Peyer's patch (tissue), 4 donors: ENCODE data around the gene CHMP1B.

Experiments used
- CTCF ChIP-seq, 6 experiments: fragments of 450-650 bp in 4 of 6; fragments of 200-600 bp in 2 of 6; sonication (generic) in 1 of 6; IDR thresholded peaks; one replicate each; pipeline ENCODE4 v1.5.1; 2017 to 2019; ENCODE audit warnings: antibody characterized with exemption in 6 of 6, mild to moderate bottlenecking in 3 of 6, moderate library complexity in 1 of 6
- POLR2A ChIP-seq, 2 donors: fragments of 450-650 bp; IDR thresholded peaks; one replicate each; pipeline ENCODE4 v1.5.1; 2017; ENCODE audit warnings: antibody characterized with exemption in 2 of 2, mild to moderate bottlenecking in 2 of 2, moderate library complexity in 2 of 2

DNA sequence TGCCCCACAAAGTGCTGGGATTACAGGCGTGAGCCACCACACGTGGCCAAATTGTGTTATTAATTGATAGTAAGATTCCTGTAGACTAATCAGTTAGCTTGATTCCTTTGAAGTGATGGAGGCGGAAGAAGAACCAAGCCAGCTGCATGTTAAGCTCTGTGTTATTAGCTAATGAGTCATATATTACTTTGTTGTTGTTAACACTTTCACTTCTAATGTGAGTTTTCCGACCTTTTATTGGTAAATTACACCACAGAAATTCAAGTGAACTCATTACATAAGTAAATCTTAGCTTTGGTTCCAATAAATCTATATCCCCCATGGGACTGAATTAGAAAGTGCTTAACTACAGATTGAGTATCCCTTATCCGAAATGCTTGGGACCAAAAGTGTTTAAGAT lies 20.3 kb downstream of the CHMP1B start:
- no peak for TF ChIP-seq POLR2A (IDR thresholded peaks at IDR 0.05)
- no peak for TF ChIP-seq CTCF (IDR thresholded peaks at IDR 0.05)
